HG03097 (cell line): ENCODE measurements around the gene CCDC183.
"Not testable (repeated sequence)": the region's sequence is repeated elsewhere in the genome, so short reads cannot be mapped to it uniquely, and the experiment has no call there.

Experiments
- ATAC-seq: cut with Tn5 transposase; IDR thresholded peaks from one replicate; pipeline ENCODE4 v1.9.1; 2021; ENCODE audit not compliant: unreplicated experiment, low FRiP score

The CCDC183 gene

GRCh38 chr9:136784249-136784996 is 11.7 kb upstream of the CCDC183 start:
- no peak for ATAC-seq

GRCh38 chr9:136784997-136785361 is 11.2 kb upstream of the CCDC183 start:
- ATAC-seq = no peak

GRCh38 chr9:136785565-136786355 is 10.4 kb upstream of the CCDC183 start:
- ATAC-seq = not testable (repeated sequence)

- ATAC-seq = no peak
Measured at GRCh38 chr9:136786451-136786850, 9.7 kb upstream of the CCDC183 start.

GRCh38 chr9:136786983-136787382 is 9.2 kb upstream of the CCDC183 start:
- not testable (repeated sequence) for ATAC-seq

- no peak for ATAC-seq
Measured at GRCh38 chr9:136787690-136788400, 8.3 kb upstream of the CCDC183 start.

- ATAC-seq = not testable (repeated sequence)
Measured at GRCh38 chr9:136788644-136789522, 7.3 kb upstream of the CCDC183 start.

- ATAC-seq = no peak
Measured at GRCh38 chr9:136789523-136789937, 6.6 kb upstream of the CCDC183 start.

GRCh38 chr9:136790640-136791515 is 5.3 kb upstream of the CCDC183 start, which contains the start of gene TMEM141:
Gene TMEM141, plus strand, starts transcription at chr9:136791344. Its CDS starts 27 bp downstream, at chr9:136791371.
- peak; percentile 82 for ATAC-seq

- no peak for ATAC-seq
Measured at GRCh38 chr9:136791516-136792276, 4.4 kb upstream of the CCDC183 start.

- no peak for ATAC-seq
Measured at GRCh38 chr9:136792321-136793085, 3.6 kb upstream of the CCDC183 start.

- no peak for ATAC-seq
Measured at GRCh38 chr9:136793086-136793946, 2.8 kb upstream of the CCDC183 start.

GRCh38 chr9:136794281-136794999 is 1.7 kb upstream of the CCDC183 start:
- ATAC-seq = no peak

- no peak for ATAC-seq
Measured at GRCh38 chr9:136795000-136795348, 1.2 kb upstream of the CCDC183 start.

GRCh38 chr9:136796775-136797347 is 723 bp downstream of the CCDC183 start:
- ATAC-seq = not testable (repeated sequence)

GRCh38 chr9:136798708-136799078 is 2.6 kb downstream of the CCDC183 start:
- no peak for ATAC-seq
